ENCODE results near the gene GPR161.

GRCh38 chr1:168127503-168127902 is 9.2 kb downstream of the GPR161 start:
- TF ChIP-seq CTCF (conservative IDR thresholded peaks at IDR 0.05; ENCODE audit: low read depth in 2 of 2), result no peak
- no peak for TF ChIP-seq JUNB (IDR thresholded peaks at IDR 0.05; ENCODE audit: unreplicated experiment)
- TF ChIP-seq REST (IDR thresholded peaks at IDR 0.05; ENCODE audit: unreplicated experiment), result no peak
- no peak for TF ChIP-seq POLR2AphosphoS5 (IDR thresholded peaks at IDR 0.05; ENCODE audit: low read depth)
- no peak for TF ChIP-seq EZH2 (IDR thresholded peaks at IDR 0.05; ENCODE audit: low read depth, unreplicated experiment)
- no peak for TF ChIP-seq EZH2phosphoT487 (IDR thresholded peaks at IDR 0.05; ENCODE audit: unreplicated experiment)
- no peak for TF ChIP-seq ETS1 (IDR thresholded peaks at IDR 0.05)
- TF ChIP-seq CREB1 (CRISPR knock-in tag; IDR thresholded peaks at IDR 0.05; ENCODE audit: low read depth), result no peak
- TF ChIP-seq NANOG (IDR thresholded peaks at IDR 0.05; ENCODE audit: borderline replicate concordance), result no peak
- no peak for TF ChIP-seq ZNF331 (CRISPR knock-in tag; IDR thresholded peaks at IDR 0.05; ENCODE audit: low read depth)
- TF ChIP-seq ZNF114 (CRISPR knock-in tag; IDR thresholded peaks at IDR 0.05), result no peak
